Mesenteric fat pad (tissue), 1 donor: ENCODE results near the gene IRAK1. TPM values are rescaled to one million over a fixed set of nuclear protein-coding genes. Genes with fewer than 3 reads are reported as not detected.

Source experiments
- DNase-seq: peaks from one replicate; pipeline ENCODE4 v3.0.0-alpha.2; 2020; ENCODE audit warnings: low spot score
- total RNA-seq: library from RNA; stranded (reverse); fragmentation: NEBNext Ultra II Directional; extraction: Animal tissue kit (Norgen Biotek cat#: 25700); gene quantifications from one replicate; pipeline ENCODE4 v1.2.1, GENCODE V29; 2021
- donor health status: DM: yes; HTN: yes; CAD: no.

IRAK1 gene
- total RNA-seq, 1 donor from 2014 or later: 167 TPM

DNA sequence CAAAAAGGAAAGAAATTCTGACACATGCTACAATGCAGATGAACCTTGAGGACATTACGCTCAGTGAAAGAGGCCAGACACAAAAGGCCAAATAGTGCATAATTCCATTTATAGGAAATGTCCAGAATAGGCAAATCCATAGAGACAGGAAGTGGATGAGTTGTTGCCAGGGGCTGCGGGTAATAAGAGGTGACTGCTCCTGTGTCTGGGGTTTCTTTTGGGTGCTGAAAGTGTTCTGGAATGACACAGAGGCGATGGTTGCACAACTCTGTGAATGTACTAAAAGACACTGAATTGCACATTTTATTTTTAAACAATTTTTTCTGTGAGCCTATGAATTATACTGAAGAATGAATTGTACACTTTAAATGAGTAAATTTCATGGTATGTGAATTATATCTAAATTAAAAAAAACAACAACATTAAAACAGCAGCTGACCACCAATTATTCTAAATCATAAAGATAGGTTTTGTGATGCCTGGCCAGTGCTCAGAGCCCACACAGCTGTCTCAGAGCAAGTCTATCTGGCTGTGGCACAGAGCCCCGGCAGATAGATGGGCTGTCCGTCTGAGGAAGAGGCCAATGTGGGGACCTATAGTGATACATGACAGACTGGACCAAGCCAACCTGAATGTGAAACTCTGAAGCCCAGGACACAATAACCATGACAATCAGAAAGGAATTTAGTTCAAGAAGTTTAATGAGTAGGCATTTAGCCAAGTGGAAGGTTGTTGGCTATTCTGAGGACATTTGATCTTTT is 23.5 kb upstream of the IRAK1 start:
- DNase-seq: no peak

DNA sequence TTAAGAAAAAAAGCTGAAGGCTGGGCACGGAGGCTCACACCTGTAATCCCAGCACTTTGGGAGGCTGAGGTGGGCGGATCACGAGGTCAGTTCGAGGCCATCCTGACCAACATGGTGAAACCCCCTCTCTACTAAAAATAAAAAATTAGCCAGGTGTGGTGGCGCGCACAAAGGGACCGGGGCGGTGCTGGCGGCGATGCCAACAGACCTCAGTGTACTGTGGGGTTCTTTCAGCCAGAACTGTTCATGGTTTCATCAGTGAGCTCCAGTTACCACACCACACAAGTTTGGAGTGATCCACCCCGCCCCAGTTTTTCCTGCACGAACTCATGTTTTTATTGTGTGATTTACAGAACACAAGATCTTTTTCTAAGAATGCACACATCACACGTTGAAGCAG is 21.2 kb upstream of the IRAK1 start:
- DNase-seq: no peak

DNA sequence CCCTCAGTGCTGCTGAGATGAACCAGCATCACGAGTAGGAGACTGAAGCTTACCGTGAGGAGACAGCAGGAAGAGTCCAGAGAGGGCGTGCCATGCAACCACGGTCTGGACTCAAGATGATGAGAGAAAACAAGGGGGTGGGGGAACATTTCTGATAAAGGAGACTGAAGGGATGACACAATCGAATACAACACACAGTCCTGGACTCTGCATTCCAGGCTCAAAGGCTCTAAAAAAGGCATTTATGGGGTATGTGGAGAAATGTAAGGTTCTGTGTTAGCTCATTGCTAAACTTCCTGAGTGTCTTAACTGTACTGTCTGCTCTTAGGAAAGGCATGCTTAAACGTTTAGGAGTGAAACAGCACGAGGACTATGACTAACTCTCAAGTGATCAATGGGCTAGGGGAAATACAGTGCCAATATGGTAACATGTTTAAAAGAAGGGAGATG is 20.6 kb upstream of the IRAK1 start:
- no peak for DNase-seq

DNA sequence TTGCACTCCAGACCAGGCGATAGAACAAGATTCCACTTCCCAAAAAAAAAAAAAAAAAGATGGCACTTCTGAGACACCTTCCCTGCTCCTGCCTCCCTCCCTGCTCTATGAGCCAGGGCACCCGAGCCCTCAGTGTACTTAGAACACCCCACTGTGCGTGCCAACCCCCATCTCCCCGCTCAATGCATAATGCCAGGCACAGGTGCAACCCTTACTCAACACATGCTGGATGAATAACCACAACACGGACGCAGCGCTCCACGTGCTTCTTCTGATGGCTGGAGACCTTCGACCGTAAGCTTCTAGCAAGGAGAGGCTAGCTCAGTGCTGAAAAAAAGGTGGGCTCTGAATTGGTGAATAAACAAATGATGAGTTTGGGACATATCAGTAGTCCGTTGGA is 19.9 kb upstream of the IRAK1 start:
- DNase-seq: no peak

DNA sequence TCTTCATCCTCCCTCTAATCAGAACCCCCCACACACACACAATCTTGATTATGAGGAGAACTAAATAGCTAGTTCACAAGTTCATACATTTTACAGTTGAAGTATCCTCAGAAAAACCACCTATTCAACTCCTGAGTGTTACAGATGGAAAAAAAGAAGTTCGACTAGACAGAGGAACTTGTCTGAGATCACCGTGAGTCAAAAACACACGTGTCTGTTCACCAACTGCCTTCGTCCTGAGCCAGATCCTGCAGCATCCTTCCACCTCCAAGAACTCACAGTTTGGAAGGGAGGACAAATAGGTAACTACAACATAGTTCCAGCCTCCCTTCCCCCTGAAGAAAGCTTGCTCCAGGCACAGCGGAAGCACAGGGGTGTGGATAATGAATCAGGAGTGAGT is 19.0 kb upstream of the IRAK1 start:
- DNase-seq: no peak

DNA sequence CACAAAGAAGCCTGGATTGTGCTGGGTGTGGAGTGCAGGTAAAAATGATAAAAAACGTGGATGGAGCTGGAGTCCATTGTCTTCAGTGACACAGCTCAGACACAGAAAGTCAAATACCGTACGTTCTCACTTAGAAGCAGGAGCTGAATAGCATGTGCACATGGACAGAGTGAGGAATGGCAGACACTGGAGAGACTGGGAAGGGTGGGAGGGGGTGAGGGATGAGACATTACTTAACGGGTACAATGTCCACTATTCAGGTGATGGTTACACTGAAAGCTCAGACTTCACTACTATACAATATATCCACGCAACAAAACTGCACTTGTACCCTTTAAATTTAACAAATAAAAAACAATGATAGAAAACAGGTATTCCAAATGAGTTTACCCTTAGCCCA is 18.1 kb upstream of the IRAK1 start:
- no peak for DNase-seq

DNA sequence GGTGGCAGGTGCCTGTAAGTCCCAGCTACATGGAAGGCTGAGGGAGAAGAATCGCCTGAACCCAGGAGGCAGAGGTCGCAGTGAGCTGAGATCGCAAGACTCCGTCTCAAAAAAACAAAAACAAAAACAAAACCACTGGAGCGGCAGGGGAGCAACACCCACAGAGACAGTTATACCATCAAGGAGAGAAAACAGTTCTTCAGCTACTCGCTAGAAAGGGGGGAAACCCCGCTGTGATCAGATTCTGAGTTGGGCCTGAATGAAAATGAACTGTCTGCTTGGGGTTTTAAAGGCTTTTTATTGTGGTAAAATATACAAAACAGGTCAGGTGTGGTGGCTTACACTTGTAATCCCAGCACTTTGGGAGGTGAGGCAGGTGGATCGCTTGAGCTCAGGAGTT is 16.8 kb upstream of the IRAK1 start:
- DNase-seq: no peak

DNA sequence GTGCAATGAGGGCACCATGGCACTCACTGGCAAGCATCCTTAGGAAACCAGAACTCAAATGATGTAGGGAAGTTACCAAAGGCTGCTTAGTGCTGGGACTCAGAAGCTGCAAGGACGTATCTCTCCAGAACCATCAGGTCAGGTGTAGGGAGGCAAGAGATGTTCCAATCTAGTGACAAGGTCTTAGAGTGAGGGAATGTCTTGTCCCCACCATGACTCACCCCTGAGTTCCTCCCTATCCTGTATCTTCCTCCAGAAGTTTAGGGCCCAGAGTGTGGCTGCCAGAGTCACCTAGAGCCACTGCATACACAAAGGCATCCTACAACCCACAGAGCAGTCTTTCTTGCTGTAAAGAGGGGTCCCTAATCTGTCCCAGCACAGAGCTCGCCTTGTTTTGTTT is 14.1 kb upstream of the IRAK1 start:
- DNase-seq: no peak

DNA sequence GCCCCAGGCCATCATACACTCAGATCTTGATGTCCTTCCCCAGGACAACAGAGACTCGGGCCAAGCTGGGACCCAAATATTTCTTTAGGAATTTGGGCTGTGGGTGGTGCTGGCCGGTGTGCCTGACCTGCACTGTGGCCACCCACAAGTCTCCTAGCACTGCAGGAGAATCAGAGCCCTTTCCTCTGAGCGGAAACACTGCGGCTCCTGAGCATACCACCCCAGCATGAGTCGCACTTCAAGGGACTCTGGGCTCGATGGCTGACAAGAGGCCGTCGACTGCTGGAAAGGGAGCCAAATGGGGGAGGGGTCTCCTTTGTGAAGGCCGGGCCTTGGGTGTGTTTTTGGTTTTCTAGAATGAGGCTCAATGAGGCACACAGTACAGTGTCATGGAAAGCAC is 13.0 kb upstream of the IRAK1 start:
- no peak for DNase-seq

DNA sequence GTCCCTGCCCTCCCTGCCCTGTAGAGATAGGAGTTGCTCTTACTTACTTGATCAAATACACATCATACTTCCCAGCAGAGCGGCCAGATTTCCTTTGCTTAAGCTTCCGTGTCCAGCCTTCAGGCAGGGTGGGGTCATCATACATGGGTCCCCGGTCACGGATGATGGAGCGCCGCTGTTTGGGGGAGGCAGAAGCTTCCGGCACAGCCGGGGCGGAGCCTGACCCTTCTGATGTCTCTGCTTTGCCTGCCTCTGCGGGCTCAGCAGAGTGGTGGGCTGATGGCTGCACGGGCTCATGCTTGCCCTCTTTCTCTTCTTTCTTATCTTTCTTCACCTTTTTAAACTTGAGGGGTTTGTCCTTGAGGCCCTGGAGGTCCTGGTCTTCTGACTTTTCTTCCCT is 12.5 kb upstream of the IRAK1 start:
- no peak for DNase-seq

DNA sequence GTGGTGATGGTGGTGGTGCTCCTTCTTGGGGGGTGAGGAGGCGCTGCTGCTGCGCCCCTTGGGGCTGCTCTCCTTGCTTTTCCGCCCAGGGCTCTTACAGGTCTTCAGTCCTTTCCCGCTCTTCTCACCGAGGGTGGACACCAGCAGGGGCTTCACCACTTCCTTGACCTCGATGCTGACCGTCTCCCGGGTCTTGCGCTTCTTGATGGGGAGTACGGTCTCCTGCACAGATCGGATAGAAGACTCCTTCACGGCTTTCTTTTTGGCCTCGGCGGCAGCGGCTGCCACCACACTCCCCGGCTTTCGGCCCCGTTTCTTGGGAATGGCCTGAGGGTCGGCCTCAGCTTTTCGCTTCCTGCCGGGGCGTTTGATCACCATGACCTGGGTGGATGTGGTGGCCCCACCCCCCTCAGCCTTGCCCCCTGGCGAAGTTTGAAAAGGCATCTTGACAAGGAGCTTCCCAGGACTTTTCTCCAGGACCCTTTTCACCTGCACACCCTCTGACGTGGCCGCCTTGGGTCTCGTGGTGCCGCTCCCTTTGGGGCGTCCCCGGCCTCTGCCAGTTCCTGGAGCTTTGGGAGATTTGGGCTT is 11.1 kb upstream of the IRAK1 start:
- DNase-seq: no peak

DNA sequence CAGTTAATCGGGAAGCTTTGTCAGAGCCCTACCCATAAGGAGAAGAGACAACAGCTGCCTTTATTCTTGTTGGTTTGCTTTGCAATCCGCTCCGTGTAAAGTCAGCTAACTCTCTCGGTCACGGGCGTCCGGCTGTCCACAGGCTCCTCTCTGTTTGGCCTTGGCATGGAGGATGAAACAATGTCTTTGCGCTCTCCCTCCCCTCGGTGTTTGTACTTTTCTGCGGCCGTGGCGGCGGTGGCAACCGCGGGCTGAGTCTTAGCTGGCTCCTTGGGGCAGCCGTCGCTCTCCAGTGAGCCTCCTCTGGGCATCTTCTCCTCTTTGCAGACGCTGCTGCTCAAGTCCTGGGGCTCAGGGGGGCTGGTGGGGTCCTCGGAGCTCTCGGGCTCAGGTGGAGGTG is 10.6 kb upstream of the IRAK1 start:
- DNase-seq: no peak

DNA sequence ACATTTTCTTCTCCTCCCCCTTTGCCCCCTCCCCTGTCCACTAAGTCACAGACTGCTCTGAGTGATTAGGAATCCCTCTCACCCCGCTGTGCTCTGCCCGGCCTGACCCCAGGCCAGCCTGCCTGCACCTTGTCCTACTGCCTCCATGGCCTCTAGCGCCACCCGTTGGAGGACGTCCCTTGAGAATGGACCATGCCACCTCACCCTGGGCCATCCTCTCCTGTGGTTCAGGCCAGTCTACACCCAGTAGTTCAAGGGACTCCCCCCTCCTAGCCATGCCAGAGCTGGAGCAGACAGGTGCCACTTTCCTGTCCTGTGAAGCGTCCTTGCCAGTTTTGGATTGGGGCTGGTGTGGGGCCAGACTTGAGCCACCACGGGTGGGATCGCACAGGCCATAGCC is 9.7 kb upstream of the IRAK1 start:
- no peak for DNase-seq

DNA sequence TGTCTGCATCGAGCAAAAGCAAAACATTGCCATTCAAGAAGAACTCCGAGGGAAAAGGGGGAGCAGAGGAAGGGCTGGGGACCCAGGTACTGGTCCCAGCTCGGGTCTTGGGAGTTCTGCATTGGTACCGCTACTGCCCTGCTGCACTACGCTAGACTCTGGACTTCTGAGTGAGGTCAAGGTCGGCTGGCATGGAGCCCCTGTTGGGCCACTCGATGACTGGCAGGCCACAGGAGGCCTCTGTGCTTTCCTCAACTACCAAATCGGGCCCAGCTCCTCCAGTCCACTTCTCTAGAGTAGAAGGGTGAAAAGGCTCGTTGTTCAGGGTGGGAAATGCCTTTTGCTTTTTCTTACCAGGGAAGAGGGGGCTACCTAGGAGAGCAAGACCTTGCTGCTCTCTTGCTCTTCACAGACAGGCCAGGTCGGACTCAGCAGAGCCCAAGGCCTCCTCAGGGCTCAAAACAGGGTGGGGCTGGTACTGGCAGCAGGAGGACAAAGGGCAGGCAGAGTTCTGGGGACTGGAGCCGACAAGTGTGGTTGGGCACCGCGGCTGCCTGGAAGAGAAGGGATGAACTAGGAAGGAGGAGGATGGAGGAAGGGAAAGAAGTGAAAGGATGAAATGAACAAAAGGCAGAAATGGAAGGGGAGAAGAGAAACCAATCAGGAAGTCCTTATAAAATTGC is 8.9 kb upstream of the IRAK1 start:
- no peak for DNase-seq

DNA sequence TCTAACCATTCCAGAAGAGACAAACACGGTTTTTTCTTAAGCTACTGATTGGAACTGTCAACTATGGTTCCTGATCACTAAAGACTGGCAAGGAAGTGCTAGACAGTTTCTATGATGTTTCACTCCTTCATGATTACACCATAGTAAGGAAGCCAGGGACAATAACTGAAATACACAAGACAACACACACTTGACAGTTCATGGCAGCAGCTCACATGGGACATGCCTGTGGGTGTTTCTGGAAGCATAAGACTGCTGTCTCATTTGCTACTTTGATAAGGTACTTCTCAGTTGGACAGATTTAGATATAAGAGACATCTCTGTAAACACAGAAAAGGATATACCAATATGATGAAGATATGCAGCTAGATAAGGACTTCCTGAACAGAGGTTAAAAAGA is 8.3 kb upstream of the IRAK1 start:
- no peak for DNase-seq

DNA sequence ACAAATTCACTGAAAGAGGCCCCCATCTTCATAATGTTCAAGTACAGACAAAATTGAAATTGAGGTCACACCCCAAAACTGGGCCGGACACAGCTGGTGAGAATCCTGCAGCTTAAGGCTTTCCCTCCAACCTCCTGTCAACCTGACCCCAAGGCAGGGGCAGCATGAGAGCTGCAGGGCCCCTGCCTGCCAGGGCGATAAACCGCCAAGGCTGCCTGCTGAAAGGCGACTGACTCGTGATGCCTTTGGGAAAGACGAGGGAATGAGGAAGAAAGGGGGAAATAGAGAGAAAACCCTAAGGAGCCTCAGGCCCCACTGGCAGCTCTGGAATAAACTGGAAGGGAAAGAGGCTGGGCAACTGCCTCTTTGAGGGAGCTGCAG is 7.3 kb upstream of the IRAK1 start:
- no peak for DNase-seq

DNA sequence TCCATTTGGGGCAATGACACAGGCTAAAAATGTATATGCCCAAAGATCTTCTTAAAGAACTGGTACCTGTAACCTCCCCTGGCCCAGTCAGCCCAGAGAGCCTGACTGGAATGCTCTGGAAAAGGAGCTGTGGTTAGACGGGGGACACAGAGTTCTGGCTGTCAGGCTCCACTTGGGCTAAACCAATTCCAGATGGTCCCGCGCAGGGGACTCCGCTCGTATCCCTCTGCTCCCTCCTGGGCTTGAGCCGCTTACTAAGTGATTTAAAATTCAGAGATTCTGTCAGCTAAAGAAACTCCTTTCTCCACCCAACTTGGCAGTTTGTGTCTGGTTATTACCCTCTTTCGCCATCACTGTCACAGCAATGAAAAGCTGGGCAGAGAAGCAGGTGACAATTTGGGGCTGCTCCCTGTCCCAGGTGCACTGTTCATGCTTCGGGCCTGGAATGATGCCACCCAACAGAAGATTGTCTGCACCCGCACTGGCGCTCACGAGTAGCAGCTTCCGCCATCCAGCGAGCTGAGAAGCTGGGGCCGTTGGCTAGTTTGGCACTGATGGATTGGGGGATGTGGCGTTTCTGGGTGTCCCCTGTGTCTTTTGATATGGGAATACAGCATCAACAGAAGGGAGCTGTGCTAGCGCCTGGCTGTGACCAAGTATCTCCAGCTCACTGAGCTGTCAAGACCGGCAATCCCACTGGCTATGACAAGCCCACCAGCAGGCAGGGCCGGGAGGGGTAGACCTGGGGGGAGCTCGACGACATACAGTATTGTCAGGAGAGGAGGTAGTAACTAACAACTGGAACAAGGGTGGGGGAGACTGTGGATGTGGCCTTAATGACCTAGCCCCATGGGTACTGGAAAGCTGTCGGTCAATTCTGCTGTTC is 6.7 kb upstream of the IRAK1 start:
- DNase-seq: no peak

DNA sequence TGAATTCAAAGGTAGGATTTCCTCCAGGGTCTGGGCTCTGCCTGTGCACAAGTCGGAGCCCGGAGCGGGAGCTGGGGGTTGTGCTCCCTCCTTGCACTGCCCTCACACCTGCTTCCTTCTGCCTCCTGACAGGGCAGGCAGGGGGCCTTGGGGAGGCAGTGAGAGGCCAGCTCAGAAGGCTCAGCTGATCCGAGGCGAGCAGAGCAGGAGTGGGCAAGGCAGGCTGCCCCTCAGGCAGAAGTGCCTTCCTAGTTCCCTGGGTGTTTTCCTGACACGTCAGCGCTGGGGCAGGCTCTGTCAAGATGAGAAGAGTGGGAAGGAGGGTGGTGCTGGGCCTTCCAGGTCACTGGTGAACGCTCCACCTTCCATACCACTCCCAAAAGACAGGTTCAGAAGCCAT is 5.5 kb upstream of the IRAK1 start:
- DNase-seq: no peak

DNA sequence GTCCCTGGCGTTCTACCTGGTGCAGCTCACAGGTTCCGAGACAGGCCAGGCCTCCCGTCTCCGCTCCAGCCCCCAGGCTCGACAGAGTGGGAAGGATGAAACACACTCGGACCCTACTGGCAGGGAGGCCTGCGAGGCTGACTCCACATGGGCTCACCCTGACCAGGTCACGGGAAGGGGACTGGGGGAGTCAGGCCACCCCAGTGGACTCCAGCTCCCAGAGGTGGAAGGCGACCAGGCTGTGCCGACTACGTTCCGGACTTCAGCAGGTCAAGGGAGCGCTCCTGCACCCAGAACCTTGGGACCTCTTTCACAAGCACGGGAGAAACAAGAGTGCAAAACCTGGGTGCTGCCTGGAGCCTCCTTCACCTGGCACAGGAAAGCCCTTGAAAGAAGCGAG is 4.6 kb upstream of the IRAK1 start:
- no peak for DNase-seq

DNA sequence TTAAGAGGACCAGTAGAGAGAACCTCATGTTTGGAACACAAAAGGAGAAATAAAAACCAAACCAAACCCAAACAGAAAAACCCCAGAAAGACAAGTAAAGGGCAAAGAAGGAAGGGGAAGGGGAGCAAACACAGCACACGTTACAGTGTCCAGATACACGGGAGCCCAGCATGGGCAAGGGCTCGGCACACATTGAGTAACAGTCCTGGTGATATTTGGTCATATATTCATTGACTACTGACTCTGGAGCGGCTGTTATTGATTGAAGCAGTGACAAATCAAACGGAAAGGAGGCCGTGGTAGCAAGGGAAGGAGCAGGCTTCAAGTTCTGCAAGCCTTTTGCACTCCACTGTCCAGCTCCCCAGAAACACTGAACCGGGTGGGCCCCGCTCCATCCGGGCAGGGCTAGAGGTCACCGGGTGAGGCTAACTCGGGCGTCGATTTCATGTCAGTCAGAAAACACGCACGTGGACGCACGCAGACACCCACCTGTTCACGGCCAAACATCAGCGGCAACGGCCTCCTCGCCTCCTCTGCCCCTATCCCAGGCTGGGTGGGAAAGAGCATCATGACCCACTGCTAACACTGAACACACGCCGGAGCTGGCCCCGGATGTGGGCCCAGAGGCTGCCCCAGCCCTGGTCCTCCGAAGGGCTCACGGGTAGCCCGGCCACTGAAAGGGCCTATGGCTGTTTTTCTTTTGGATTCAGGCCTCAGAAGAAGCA is 3.7 kb upstream of the IRAK1 start:
- no peak for DNase-seq

DNA sequence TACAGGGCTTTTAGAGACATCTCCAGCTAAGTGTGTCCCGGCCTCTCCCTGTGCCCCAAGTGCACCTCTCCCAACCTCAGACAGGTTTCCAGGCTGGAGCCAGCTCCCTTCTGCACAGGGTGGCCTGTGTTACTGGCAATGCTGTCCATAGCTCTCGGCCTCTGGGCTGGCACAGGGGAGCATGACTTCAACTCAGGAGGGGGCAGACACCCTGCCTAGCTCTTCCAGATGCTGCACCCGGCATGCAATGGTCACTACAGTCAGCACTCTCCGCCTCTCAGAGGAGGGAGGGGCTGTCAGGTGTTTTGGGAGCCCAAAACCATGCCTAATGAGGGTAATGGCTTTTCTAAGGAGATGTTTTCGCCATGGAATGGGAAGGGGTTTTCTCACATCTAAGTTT is 2.4 kb upstream of the IRAK1 start:
- no peak for DNase-seq
